Hippocampal formation (tissue), 2 donors: ENCODE results near the gene CD48.
"Not testable (repeated sequence)": the region's sequence is repeated elsewhere in the genome, so short reads cannot be mapped to it uniquely, and the experiment has no call there.

Source experiments
- DNase-seq, 2 donors: peaks; one replicate each; lab custom pipeline; 2025; lab: John Stamatoyannopoulos, UW

Gene CD48

GRCh38 chr1:160652924-160653619 is 58.5 kb downstream of the CD48 start:
- no peak for DNase-seq

GRCh38 chr1:160652065-160652641 is 59.5 kb downstream of the CD48 start:
- DNase-seq: not testable (repeated sequence)

- no peak for DNase-seq
Measured at GRCh38 chr1:160651433-160652064, 60.1 kb downstream of the CD48 start.

GRCh38 chr1:160647329-160647720 is 64.3 kb downstream of the CD48 start:
- DNase-seq: no peak

GRCh38 chr1:160646711-160647328 is 64.8 kb downstream of the CD48 start, which contains the start of gene SLAMF1:
Gene SLAMF1, minus strand, starts transcription at chr1:160647044. Its CDS starts 99 bp downstream, at chr1:160646945.
- DNase-seq: no peak

GRCh38 chr1:160646180-160646579 is 65.4 kb downstream of the CD48 start:
- DNase-seq: no peak

- no peak for DNase-seq
Measured at GRCh38 chr1:160645386-160646130, 66.1 kb downstream of the CD48 start.

GRCh38 chr1:160644399-160644798 is 67.2 kb downstream of the CD48 start:
- DNase-seq: no peak

GRCh38 chr1:160643138-160643537 is 68.5 kb downstream of the CD48 start:
- DNase-seq: no peak

- DNase-seq: no peak
Measured at GRCh38 chr1:160642281-160642644, 69.4 kb downstream of the CD48 start.

- DNase-seq: no peak
Measured at GRCh38 chr1:160641323-160642280, 70.0 kb downstream of the CD48 start.

- no peak for DNase-seq
Measured at GRCh38 chr1:160640359-160641123, 71.1 kb downstream of the CD48 start.

GRCh38 chr1:160639652-160640051 is 72.0 kb downstream of the CD48 start:
- DNase-seq: no peak

- DNase-seq: no peak
Measured at GRCh38 chr1:160638926-160639325, 72.7 kb downstream of the CD48 start.

GRCh38 chr1:160638540-160638857 is 73.1 kb downstream of the CD48 start:
- DNase-seq: no peak

GRCh38 chr1:160637821-160638539 is 73.6 kb downstream of the CD48 start:
- DNase-seq: no peak

GRCh38 chr1:160637065-160637464 is 74.6 kb downstream of the CD48 start:
- no peak for DNase-seq

GRCh38 chr1:160636547-160636946 is 75.1 kb downstream of the CD48 start:
- DNase-seq: no peak

GRCh38 chr1:160636076-160636475 is 75.5 kb downstream of the CD48 start:
- no peak for DNase-seq
